IPS-NIHi7 (cell line): ENCODE results near the gene HS2ST1.
"Not testable (repeated sequence)": the region's sequence is repeated elsewhere in the genome, so short reads cannot be mapped to it uniquely, and the experiment has no call there.

Source experiments
- DNase-seq: peaks from one replicate; pipeline ENCODE4 v3.0.0; 2012; ENCODE audit warnings: mixed read lengths; ENCODE audit errors: extremely low spot score

The HS2ST1 gene

GRCh38 chr1:86971778-86972177 lies 57.3 kb downstream of the HS2ST1 start:
- no peak for DNase-seq

GRCh38 chr1:86972262-86972661 lies 57.8 kb downstream of the HS2ST1 start:
- DNase-seq: no peak

GRCh38 chr1:86975993-86976550 lies 61.6 kb downstream of the HS2ST1 start:
- no peak for DNase-seq

- no peak for DNase-seq
These were observed 62.2 kb downstream of the HS2ST1 start for GRCh38 chr1:86976664-86977063.

- no peak for DNase-seq
These were observed 67.2 kb downstream of the HS2ST1 start for GRCh38 chr1:86981482-86982213.

GRCh38 chr1:86983677-86984076 lies 69.2 kb downstream of the HS2ST1 start:
- DNase-seq: not testable (repeated sequence)

- DNase-seq: no peak
These were observed 73.0 kb downstream of the HS2ST1 start for GRCh38 chr1:86987446-86987845.

GRCh38 chr1:86988835-86989234 lies 74.4 kb downstream of the HS2ST1 start:
- DNase-seq: no peak

- DNase-seq: not testable (repeated sequence)
These were observed 75.3 kb downstream of the HS2ST1 start for GRCh38 chr1:86989690-86990089.

GRCh38 chr1:86990826-86991225 lies 76.4 kb downstream of the HS2ST1 start:
- DNase-seq: no peak

- no peak for DNase-seq
These were observed 77.2 kb downstream of the HS2ST1 start for GRCh38 chr1:86991549-86992186.

- no peak for DNase-seq
These were observed 78.4 kb downstream of the HS2ST1 start for GRCh38 chr1:86992861-86993260.

GRCh38 chr1:86993269-86993985 lies 79.0 kb downstream of the HS2ST1 start:
- no peak for DNase-seq

- no peak for DNase-seq
These were observed 79.6 kb downstream of the HS2ST1 start for GRCh38 chr1:86994061-86994460.

GRCh38 chr1:86997538-86997937 lies 83.1 kb downstream of the HS2ST1 start:
- DNase-seq: no peak

GRCh38 chr1:86998280-86998679 lies 83.8 kb downstream of the HS2ST1 start:
- no peak for DNase-seq

GRCh38 chr1:86998727-86999126 lies 84.3 kb downstream of the HS2ST1 start:
- no peak for DNase-seq

GRCh38 chr1:87000460-87000859 lies 86.0 kb downstream of the HS2ST1 start:
- DNase-seq: no peak

GRCh38 chr1:87004857-87005256 lies 90.4 kb downstream of the HS2ST1 start:
- no peak for DNase-seq

GRCh38 chr1:87007323-87007722 lies 92.9 kb downstream of the HS2ST1 start:
- DNase-seq: no peak

- DNase-seq: not testable (repeated sequence)
These were observed 99.0 kb downstream of the HS2ST1 start for GRCh38 chr1:87013385-87013784.

- DNase-seq: peak; percentile 10
These were observed 103.7 kb downstream of the HS2ST1 start for GRCh38 chr1:87017998-87018672.
